Fibroblast of skin of scalp (primary cell): ENCODE measurements around the gene PER2.

ENCODE experiments used
- DNase-seq: peaks from one replicate; pipeline ENCODE4 v3.0.0-alpha.2; 2013

Gene PER2

DNA sequence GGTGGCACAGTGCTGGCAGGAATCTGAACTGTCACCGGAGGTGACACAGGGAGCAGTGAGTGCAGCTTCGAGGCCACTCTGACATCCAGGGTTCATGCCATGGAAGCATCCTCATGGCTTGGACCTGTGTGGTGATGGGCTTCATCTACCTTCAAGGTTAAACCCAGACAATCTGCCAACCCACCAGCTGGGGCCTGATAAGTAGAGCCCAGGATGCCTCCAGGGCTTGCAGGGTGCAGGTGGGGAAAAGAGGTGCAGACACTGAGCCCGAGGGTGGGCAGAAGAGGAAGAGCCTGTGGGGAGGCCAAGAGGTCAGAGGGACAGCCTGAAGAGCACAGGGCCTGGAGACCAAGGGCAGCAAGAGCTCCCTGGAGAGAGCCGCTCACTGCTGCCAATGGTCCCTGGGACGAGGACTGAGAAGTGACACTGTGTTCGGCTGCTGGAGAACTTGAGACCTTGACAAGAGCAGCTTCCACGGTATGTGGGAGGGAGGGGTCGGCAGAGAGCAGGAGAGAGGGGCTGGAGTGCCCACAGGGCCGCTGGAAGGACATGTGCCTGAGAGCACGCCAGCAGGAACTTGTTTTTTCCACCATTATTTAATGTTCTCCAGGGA is 40.5 kb downstream of the PER2 start:
- DNase-seq, result no peak

- DNase-seq, result no peak
Observed at GRCh38 chr2:238247002-238247822, 41.2 kb downstream of the PER2 start.

GRCh38 chr2:238244151-238244550 is 44.3 kb downstream of the PER2 start:
- DNase-seq, result no peak

- DNase-seq, result no peak
Observed at GRCh38 chr2:238243496-238244076, 44.8 kb downstream of the PER2 start.

- DNase-seq, result no peak
Observed at GRCh38 chr2:238242731-238243495, 45.5 kb downstream of the PER2 start.

GRCh38 chr2:238241970-238242369 is 46.4 kb downstream of the PER2 start:
- DNase-seq, result no peak

DNA sequence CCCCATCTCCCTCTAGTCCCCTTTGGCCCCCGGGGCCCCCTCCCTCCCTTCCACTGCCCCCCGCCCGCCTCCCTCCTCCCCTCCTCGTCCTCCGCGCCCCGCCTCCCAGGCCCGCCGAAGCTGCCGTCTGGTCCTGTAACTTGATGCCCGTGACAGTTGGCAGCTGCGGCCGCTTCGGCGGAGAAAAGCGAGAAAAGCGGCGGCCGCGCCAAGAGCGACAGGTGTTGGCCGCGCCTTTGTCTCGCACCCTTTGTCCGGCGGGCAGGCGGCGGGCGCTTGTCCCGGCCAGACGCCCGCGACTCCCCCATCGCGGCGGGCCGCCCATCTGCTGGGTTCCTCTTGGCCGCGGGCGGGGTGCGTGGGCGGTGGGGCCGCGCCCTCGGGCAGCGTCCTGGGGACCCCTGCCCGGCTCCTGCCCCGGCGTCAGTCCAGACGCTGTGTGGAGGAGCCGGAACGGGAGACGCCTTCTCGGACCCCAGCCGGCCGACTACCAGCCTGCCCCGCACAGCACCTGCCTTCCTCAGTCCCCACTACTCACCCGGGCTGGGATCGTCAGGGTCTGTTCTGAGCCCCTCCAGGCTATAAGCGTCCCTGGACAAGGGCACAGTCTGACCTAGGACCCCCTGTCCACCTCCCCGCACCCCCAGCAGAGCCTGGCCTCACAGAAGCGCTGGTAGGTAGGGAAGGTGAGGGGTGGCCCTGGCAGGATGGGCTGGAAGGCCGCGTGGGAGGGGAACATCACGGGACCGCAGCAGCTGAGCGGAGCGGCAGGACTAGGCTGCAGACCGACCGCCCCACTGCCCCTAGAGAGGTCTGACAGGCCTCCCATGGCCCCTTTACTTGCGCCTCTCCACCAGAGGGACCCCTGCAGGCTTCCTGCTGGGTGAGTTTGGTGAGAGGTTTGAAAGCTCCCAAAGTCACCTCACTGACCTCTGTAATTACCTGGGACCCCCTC is 47.4 kb downstream of the PER2 start:
- no peak for DNase-seq

GRCh38 chr2:238239863-238240756 is 48.3 kb downstream of the PER2 start, which contains the start of gene HES6:
HES6 (minus strand) TSS chr2:238240038; CDS start chr2:238239905, 133 bp downstream.
- DNase-seq, result peak; percentile 88

GRCh38 chr2:238239543-238239862 is 48.9 kb downstream of the PER2 start:
- DNase-seq, result no peak

GRCh38 chr2:238238766-238239542 is 49.5 kb downstream of the PER2 start:
- no peak for DNase-seq

- DNase-seq, result no peak
Observed at GRCh38 chr2:238238311-238238765, 50.1 kb downstream of the PER2 start.

DNA sequence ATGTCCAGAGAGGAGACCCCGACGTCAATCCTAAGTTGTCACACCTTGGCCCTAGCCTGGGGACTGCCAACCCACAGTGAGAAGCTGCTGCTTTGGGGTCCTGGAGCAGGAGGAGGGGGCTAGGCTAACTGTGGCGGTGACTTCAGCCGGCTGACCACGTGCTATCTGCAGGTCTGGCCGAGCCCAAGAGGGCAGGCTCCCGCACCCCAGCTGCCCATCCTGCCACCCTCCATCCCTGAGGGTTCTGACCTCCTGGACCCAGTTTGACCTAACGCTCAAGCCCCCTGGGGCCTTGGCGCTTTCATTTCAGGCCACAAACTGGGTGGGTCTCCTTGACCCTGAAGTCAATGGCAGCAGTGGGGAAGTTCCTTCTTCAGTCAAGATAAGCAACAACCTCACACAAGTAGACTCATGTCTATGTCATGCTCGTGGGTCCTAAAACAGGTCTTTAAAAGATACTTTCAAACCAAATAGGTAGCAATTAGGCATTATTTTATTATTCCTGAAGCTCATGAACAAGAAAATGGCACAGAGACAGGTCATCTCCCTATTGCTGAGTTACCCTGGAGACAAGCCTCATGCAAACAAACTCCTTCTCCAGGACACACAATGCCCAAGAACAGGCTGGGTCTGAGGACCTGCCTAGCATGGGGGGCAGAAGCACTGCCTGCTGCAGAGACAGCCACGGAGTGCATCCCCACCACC is 50.8 kb downstream of the PER2 start:
- no peak for DNase-seq

GRCh38 chr2:238236571-238236970 is 51.8 kb downstream of the PER2 start:
- DNase-seq, result no peak

GRCh38 chr2:238235856-238236255 is 52.6 kb downstream of the PER2 start:
- DNase-seq, result no peak

DNA sequence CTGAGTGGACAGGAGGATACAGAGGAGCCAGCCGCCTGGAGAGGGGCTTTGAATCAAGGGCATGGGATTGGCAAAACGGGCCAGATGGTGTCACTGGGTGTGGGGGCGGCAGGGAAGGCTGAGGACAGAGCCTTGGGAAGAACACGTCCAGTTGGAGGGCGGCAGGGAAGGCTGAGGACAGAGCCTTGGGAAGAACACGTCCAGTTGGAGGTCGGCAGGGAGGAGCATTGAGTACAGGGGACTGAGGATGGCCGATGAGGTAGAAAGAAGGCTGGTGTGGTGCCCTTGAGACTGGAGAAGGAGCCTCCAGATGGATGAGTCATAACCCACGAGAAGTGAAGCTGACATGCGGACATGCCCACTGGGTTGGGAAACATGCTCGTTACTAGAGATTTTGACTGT is 53.1 kb downstream of the PER2 start:
- no peak for DNase-seq

- DNase-seq, result no peak
Observed at GRCh38 chr2:238233625-238234024, 54.8 kb downstream of the PER2 start.

DNA sequence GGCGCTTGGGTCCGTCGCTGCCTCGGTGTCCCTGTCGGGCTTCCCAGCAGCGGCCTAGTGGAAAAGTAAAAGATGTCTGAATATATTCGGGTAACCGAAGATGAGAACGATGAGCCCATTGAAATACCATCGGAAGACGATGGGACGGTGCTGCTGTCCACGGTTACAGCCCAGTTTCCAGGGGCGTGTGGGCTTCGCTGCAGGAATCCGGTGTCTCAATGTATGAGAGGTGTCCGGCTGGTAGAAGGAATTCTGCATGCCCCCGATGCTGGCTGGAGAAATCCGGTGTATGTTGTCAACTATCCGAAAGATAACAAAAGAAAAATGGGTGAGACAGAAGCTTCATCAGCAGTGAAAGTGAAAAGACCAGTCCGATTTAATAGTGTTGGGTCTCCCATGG is 56.6 kb downstream of the PER2 start:
- no peak for DNase-seq

DNA sequence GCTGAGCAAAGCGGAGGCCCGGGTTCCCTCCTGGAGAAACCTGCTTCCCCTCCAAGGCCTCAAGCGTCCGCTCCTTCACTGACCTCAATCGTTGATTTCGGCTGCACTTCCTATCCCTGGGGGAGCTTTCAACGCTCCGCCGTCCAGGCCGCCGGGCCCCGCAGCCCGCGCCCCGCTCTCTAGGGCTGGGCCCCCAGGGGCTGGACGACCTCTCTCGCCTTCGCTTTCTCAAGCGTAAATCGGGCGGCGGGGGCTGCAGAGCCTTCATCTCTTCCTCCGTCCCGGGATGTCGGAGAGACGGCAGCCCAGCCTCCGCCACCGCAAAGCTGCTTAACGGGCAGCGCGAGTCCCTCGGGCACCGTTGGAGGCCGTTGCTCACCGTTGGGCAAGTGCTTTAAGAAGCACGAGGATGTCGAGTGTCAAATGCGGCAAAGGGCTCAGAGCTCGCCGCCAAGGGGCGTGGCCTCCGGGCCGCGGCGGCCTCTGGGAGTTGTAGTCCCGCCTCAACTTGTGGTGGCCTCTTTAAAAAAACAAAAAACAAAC is 57.1 kb downstream of the PER2 start:
- DNase-seq, result peak; percentile 48

- no peak for DNase-seq
Observed at GRCh38 chr2:238230699-238231098, 57.7 kb downstream of the PER2 start.
